ENCODE results near the gene TXNDC5.

The TXNDC5 gene

GRCh38 chr6:7888587-7889357, 21.8 kb downstream of the TXNDC5 start:
- H3K79me2 ChIP-seq (ENCODE audit: insufficient read depth, low read length) = no peaks in the 10 kb centered on the region
- no peak overlapping the region for H3K4me2 ChIP-seq (ENCODE audit: low read length)
- H2AFZ ChIP-seq (ENCODE audit: low read length) = no peak overlapping the region
- no peaks in the 10 kb centered on the region for H3F3A ChIP-seq (ENCODE audit: insufficient read depth, low read length)
- H3K27ac ChIP-seq (ENCODE audit: low read depth, low read length, poor library complexity, severe bottlenecking) = no peak overlapping the region
- no peak overlapping the region for H3K9ac ChIP-seq (ENCODE audit: low read length)
- no peak overlapping the region for H3K4me3 ChIP-seq (ENCODE audit: low read depth, low read length, poor library complexity, severe bottlenecking)
- no peaks in the 10 kb centered on the region for H3K27me3 ChIP-seq (ENCODE audit: insufficient read depth, low read length)
- H3K9me3 ChIP-seq (ENCODE audit: low read length) = no peaks in the 10 kb centered on the region
- TF ChIP-seq CTCF (IDR thresholded peaks at IDR 0.05; ENCODE audit: low read length) = no peak
- no peak for TF ChIP-seq EZH2 (IDR thresholded peaks at IDR 0.05; ENCODE audit: borderline replicate concordance, low read length)
- no peaks in the 10 kb centered on the region for H4K20me1 ChIP-seq (ENCODE audit: insufficient read depth, low read length)
- H3K9me2 ChIP-seq (ENCODE audit: low read depth, low read length) = no peaks in the 10 kb centered on the region
- peaks cover 93% of the 10 kb centered on the region for H3K36me3 ChIP-seq (ENCODE audit: insufficient read depth, low read length)
- H3K4me1 ChIP-seq (ENCODE audit: insufficient read depth, low read length, severe bottlenecking) = no peaks in the 10 kb centered on the region

GRCh38 chr6:7887278-7887991, 23.2 kb downstream of the TXNDC5 start:
- H3K36me3 ChIP-seq (ENCODE audit: insufficient read depth, low read length) = peaks cover 93% of the 10 kb centered on the region
- no peak overlapping the region for H2AFZ ChIP-seq (ENCODE audit: low read length)
- no peaks in the 10 kb centered on the region for H4K20me1 ChIP-seq (ENCODE audit: insufficient read depth, low read length)
- H3F3A ChIP-seq (ENCODE audit: insufficient read depth, low read length) = no peaks in the 10 kb centered on the region
- no peak overlapping the region for H3K27ac ChIP-seq (ENCODE audit: low read depth, low read length, poor library complexity, severe bottlenecking)
- no peak overlapping the region for H3K4me3 ChIP-seq (ENCODE audit: low read depth, low read length, poor library complexity, severe bottlenecking)
- no peaks in the 10 kb centered on the region for H3K27me3 ChIP-seq (ENCODE audit: insufficient read depth, low read length)
- no peaks in the 10 kb centered on the region for H3K4me1 ChIP-seq (ENCODE audit: insufficient read depth, low read length, severe bottlenecking)
- H3K9me2 ChIP-seq (ENCODE audit: low read depth, low read length) = no peaks in the 10 kb centered on the region
- H3K9me3 ChIP-seq (ENCODE audit: low read length) = no peaks in the 10 kb centered on the region
- H3K79me2 ChIP-seq (ENCODE audit: insufficient read depth, low read length) = no peaks in the 10 kb centered on the region
- TF ChIP-seq EZH2 (IDR thresholded peaks at IDR 0.05; ENCODE audit: borderline replicate concordance, low read length) (no peak), CTCF (IDR thresholded peaks at IDR 0.05; ENCODE audit: low read length) (no peak)
- H3K9ac ChIP-seq (ENCODE audit: low read length) = no peak overlapping the region
- no peak overlapping the region for H3K4me2 ChIP-seq (ENCODE audit: low read length)

GRCh38 chr6:7886132-7886531, 24.5 kb downstream of the TXNDC5 start:
- H3K36me3 ChIP-seq (ENCODE audit: insufficient read depth, low read length) = peaks cover 92% of the 10 kb centered on the region
- no peak overlapping the region for H3K4me3 ChIP-seq (ENCODE audit: low read depth, low read length, poor library complexity, severe bottlenecking)
- H3F3A ChIP-seq (ENCODE audit: insufficient read depth, low read length) = no peaks in the 10 kb centered on the region
- no peak overlapping the region for H2AFZ ChIP-seq (ENCODE audit: low read length)
- no peak overlapping the region for H3K9ac ChIP-seq (ENCODE audit: low read length)
- H3K9me3 ChIP-seq (ENCODE audit: low read length) = no peaks in the 10 kb centered on the region
- TF ChIP-seq EZH2 (IDR thresholded peaks at IDR 0.05; ENCODE audit: borderline replicate concordance, low read length) (no peak), CTCF (IDR thresholded peaks at IDR 0.05; ENCODE audit: low read length) (no peak)
- no peaks in the 10 kb centered on the region for H4K20me1 ChIP-seq (ENCODE audit: insufficient read depth, low read length)
- H3K4me1 ChIP-seq (ENCODE audit: insufficient read depth, low read length, severe bottlenecking) = no peaks in the 10 kb centered on the region
- no peaks in the 10 kb centered on the region for H3K9me2 ChIP-seq (ENCODE audit: low read depth, low read length)
- no peak overlapping the region for H3K4me2 ChIP-seq (ENCODE audit: low read length)
- H3K27ac ChIP-seq (ENCODE audit: low read depth, low read length, poor library complexity, severe bottlenecking) = no peak overlapping the region
- no peaks in the 10 kb centered on the region for H3K27me3 ChIP-seq (ENCODE audit: insufficient read depth, low read length)
- no peaks in the 10 kb centered on the region for H3K79me2 ChIP-seq (ENCODE audit: insufficient read depth, low read length)

Measured in OCI-LY1 (cell line).